Fibroblast of lung (primary cell): Measurements from ENCODE around the gene KTI12. TPM values are rescaled to one million over a fixed set of nuclear protein-coding genes. Genes with fewer than 3 reads are reported as not detected.

Experiments
- DNase-seq, 2 donors: peaks; one replicate each; pipeline versions ENCODE4 v3.0.0 to v3.0.0-alpha.2; 2010; ENCODE audit warnings: low read depth in 2 of 2
- H2AFZ ChIP-seq: 2 replicates; pipeline ENCODE4 v1.5.1; 2012; ENCODE audit warnings: low read length, control low read depth, inconsistent platforms
- H3K27ac ChIP-seq: 2 replicates; pipeline ENCODE4 v1.5.1; 2011; ENCODE audit warnings: low read length, control low read depth; ENCODE audit not compliant: insufficient read depth
- H3K27me3 ChIP-seq: 2 replicates; pipeline ENCODE4 v1.5.1; 2011; ENCODE audit warnings: mild to moderate bottlenecking, low read length; ENCODE audit not compliant: control insufficient read depth, insufficient read depth
- H3K36me3 ChIP-seq: 2 replicates; pipeline ENCODE4 v1.5.1; 2011; ENCODE audit warnings: low read length; ENCODE audit not compliant: control insufficient read depth, insufficient read depth
- H3K4me1 ChIP-seq: 2 replicates; pipeline ENCODE4 v1.5.1; 2011; ENCODE audit warnings: low read length; ENCODE audit not compliant: control insufficient read depth, insufficient read depth; ENCODE audit errors: extremely low read depth
- H3K4me2 ChIP-seq: 2 replicates; pipeline ENCODE4 v1.5.1; 2011; ENCODE audit warnings: low read length, control low read depth; ENCODE audit not compliant: insufficient read depth; ENCODE audit errors: extremely low read depth
- H3K4me3 ChIP-seq, 4 experiments: fragments of 200-600 bp in 1 of 4; sonication (generic) in 1 of 4; replicated peaks in 1 of 4; 2 replicates each; pipeline ENCODE4 v1.5.1; 2011 to 2016; ENCODE audit warnings: low read length in 4 of 4, low read depth in 3 of 4, mild to moderate bottlenecking in 3 of 4, control low read depth in 2 of 4, inconsistent platforms in 1 of 4, mixed read lengths in 1 of 4; ENCODE audit not compliant: insufficient read depth in 1 of 4; ENCODE audit errors: control extremely low read depth in 1 of 4
- H3K79me2 ChIP-seq: 2 replicates; pipeline ENCODE4 v1.5.1; 2012; ENCODE audit warnings: mild to moderate bottlenecking, low read length, inconsistent platforms; ENCODE audit not compliant: control insufficient read depth, insufficient read depth
- H3K9ac ChIP-seq: 2 replicates; pipeline ENCODE4 v1.5.1; 2011; ENCODE audit warnings: mild to moderate bottlenecking, low read length, control low read depth; ENCODE audit not compliant: insufficient read depth
- H3K9me3 ChIP-seq: 2 replicates; pipeline ENCODE4 v1.5.1; 2012; ENCODE audit warnings: low read depth, low read length; ENCODE audit not compliant: control insufficient read depth, insufficient read depth
- H4K20me1 ChIP-seq: 2 replicates; pipeline ENCODE4 v1.5.1; 2011; ENCODE audit warnings: low read length; ENCODE audit not compliant: control insufficient read depth, insufficient read depth; ENCODE audit errors: extremely low read depth
- EZH2 ChIP-seq: IDR thresholded peaks from 2 replicates; pipeline ENCODE4 v1.5.1; 2012; ENCODE audit warnings: low read length, control low read depth, mild to moderate bottlenecking; ENCODE audit errors: missing control alignments
- polyA plus RNA-seq, 2 donors: library from polyadenylated mRNA; depleted of rRNA in 1 of 2; stranded (reverse) in 1 of 2; unstranded in 1 of 2; fragments of >200 nt; gene quantifications; 2 replicates each; pipeline ENCODE4 v1.2.1, GENCODE V29; 2011 to 2012; ENCODE audit warnings: missing spikeins in 1 of 2
- total RNA-seq: library from RNA; depleted of rRNA; stranded (reverse); fragments of >200 nt; gene quantifications from 2 replicates; pipeline ENCODE4 v1.2.1, GENCODE V29; 2014
- TF ChIP-seq, protein P1 (sequence below), 2 donors: IDR thresholded peaks in 1 of 2; conservative IDR thresholded peaks in 1 of 2; 1 replicate in 1 of 2; 2 replicates in 1 of 2; pipeline ENCODE4 v1.5.1; 2011 to 2012; ENCODE audit warnings: low read length in 2 of 2, control low read depth in 1 of 2, inconsistent platforms in 1 of 2, low read depth in 1 of 2, mild to moderate bottlenecking in 1 of 2

KTI12 gene
- total and polyA plus RNA-seq, 2 donors (not counting 1 experiment from before 2014, with no cell fraction given): 7.8 to 11.8 TPM

DNA sequence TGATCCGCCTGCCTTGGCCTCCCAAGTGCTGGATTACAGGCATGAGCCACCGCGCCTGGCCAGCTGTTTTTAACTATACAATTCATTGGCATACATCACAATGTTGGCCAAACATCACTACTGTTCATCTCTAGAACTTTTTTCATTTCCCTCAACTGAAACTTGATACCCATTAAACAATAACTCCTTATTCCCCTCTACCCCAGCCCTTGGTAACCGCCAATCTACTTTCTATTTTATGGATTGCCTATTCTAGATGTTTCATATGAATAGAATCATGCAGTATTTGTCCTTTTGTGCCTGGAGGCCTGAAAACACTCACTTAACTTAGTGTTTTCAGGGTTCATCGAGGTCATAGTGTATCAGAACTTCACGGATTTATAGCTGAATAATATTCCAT is 38.7 kb upstream of the KTI12 start:
- Histone ChIP-seq H2AFZ (no peak overlapping the region), H4K20me1 (no peaks in the 10 kb centered on the region), H3K4me2 (no peak overlapping the region), H3K9me3 (no peaks in the 10 kb centered on the region), H3K36me3 (peaks cover 2% of the 10 kb centered on the region), H3K79me2 (peaks cover 7% of the 10 kb centered on the region), H3K4me1 (no peaks in the 10 kb centered on the region), H3K9ac (no peak overlapping the region), H3K4me3 (no peak overlapping the region), H3K27me3 (no peaks in the 10 kb centered on the region), H3K27ac (no peak overlapping the region)
- peak in 1 of 2 donors; percentile 20 for DNase-seq
- TF ChIP-seq, protein P1, sequence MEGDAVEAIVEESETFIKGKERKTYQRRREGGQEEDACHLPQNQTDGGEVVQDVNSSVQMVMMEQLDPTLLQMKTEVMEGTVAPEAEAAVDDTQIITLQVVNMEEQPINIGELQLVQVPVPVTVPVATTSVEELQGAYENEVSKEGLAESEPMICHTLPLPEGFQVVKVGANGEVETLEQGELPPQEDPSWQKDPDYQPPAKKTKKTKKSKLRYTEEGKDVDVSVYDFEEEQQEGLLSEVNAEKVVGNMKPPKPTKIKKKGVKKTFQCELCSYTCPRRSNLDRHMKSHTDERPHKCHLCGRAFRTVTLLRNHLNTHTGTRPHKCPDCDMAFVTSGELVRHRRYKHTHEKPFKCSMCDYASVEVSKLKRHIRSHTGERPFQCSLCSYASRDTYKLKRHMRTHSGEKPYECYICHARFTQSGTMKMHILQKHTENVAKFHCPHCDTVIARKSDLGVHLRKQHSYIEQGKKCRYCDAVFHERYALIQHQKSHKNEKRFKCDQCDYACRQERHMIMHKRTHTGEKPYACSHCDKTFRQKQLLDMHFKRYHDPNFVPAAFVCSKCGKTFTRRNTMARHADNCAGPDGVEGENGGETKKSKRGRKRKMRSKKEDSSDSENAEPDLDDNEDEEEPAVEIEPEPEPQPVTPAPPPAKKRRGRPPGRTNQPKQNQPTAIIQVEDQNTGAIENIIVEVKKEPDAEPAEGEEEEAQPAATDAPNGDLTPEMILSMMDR (conservative IDR thresholded peaks at IDR 0.05 in 1 of 2, IDR thresholded peaks at IDR 0.05 in 1 of 2; ENCODE audit: low read depth in 1 of 2, low read length in 2 of 2): no peak
- TF ChIP-seq EZH2: no peak

DNA sequence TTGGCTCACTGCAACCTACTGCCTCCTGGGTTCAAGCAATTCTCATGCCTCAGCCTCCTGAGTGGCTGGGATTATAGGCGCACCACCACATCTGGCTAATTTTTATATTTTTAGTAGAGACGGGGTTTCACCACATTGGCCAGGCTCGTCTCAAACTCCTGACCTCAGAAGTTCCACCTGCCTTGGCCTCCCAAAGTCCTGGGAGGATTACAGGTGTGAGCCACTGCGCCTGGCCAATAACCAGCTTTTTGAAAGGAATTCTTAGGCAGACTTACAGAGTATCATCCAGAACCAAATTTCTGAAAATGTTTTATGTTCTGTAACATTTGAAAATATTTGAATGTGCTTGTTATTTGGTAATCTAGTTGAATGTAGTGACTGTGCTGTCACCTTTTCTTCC is 37.1 kb upstream of the KTI12 start:
- H3K27ac ChIP-seq: no peak overlapping the region
- H3K36me3 ChIP-seq: peaks cover 2% of the 10 kb centered on the region
- H3K79me2 ChIP-seq: peaks cover 7% of the 10 kb centered on the region
- H3K4me3 ChIP-seq: no peak overlapping the region
- no peaks in the 10 kb centered on the region for H3K9me3 ChIP-seq
- DNase-seq: no peak
- no peak overlapping the region for H2AFZ ChIP-seq
- H3K27me3 ChIP-seq: no peaks in the 10 kb centered on the region
- H3K4me2 ChIP-seq: no peak overlapping the region
- TF ChIP-seq, protein P1 (conservative IDR thresholded peaks at IDR 0.05 in 1 of 2, IDR thresholded peaks at IDR 0.05 in 1 of 2; ENCODE audit: low read depth in 1 of 2, low read length in 2 of 2): no peak
- no peak for TF ChIP-seq EZH2
- no peaks in the 10 kb centered on the region for H4K20me1 ChIP-seq
- no peaks in the 10 kb centered on the region for H3K4me1 ChIP-seq
- H3K9ac ChIP-seq: no peak overlapping the region

DNA sequence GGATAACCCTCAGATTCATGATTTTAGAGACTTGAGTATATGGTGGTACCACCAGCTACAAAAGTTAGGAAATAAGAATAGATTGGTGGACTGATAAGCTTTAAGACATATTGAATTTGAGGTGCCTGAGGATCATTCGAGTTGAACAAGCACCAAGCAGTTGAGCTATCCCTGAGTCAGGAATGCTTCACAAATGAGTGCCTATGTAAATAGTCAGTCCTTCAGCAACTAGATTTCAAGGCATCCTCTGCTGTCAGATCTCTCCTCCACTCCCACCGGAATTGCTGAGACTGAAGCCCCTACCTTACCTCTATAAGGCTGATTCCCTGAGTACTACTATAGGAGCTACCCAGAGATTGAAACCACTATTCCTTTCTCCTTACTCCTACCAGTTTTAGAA is 29.6 kb upstream of the KTI12 start:
- Histone ChIP-seq H3K27ac (no peak overlapping the region), H4K20me1 (no peaks in the 10 kb centered on the region), H3K4me1 (no peaks in the 10 kb centered on the region), H3K4me2 (no peak overlapping the region), H3K27me3 (no peaks in the 10 kb centered on the region), H3K79me2 (peaks cover 26% of the 10 kb centered on the region), H2AFZ (no peak overlapping the region), H3K9me3 (no peaks in the 10 kb centered on the region), H3K36me3 (peaks cover 10% of the 10 kb centered on the region), H3K9ac (no peak overlapping the region), H3K4me3 (no peak overlapping the region)
- TF ChIP-seq, protein P1 (conservative IDR thresholded peaks at IDR 0.05 in 1 of 2, IDR thresholded peaks at IDR 0.05 in 1 of 2; ENCODE audit: low read depth in 1 of 2, low read length in 2 of 2): no peak
- no peak for TF ChIP-seq EZH2
- DNase-seq: no peak
